ENCODE data around the gene NES.

NES gene

GRCh38 chr1:156652131-156652991, 24.8 kb downstream of the NES start:
- TF ChIP-seq CTCF (conservative IDR thresholded peaks at IDR 0.05; ENCODE audit: low read depth, low read length) = no peak
- no peak overlapping the region for H3K4me3 ChIP-seq (ENCODE audit: low read depth, low read length)
- DNase-seq (ENCODE audit: low read depth) = peak; percentile 52

DNA sequence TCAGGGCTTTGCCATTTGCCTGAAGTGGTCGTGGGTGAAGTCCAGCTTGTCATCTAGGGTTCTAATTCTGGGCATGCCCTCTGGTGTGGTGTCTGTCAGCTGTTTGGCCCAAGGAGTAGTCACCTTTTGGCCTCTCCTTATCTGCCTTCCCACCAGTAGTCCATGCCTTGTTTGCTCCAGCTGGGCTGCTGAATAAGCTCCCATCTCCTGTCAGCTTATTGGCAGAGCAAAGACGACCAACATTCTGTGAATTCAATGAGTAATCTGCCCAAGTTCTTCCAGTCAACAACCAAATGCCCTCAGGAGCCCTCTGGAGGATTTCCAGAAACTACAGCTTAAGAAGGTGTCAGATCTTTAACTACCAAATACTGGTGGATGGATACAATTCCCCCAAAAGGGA, 28.3 kb downstream of the NES start:
- no peak for DNase-seq (ENCODE audit: low read depth)
- no peak for TF ChIP-seq CTCF (conservative IDR thresholded peaks at IDR 0.05; ENCODE audit: low read depth, low read length)
- H3K4me3 ChIP-seq (ENCODE audit: low read depth, low read length) = no peak overlapping the region

- DNase-seq (ENCODE audit: low read depth) = no peak
- no peak for TF ChIP-seq CTCF (conservative IDR thresholded peaks at IDR 0.05; ENCODE audit: low read depth, low read length)
- H3K4me3 ChIP-seq (ENCODE audit: low read depth, low read length) = no peak overlapping the region
These were observed 28.7 kb downstream of the NES start for GRCh38 chr1:156648496-156648895.

DNA sequence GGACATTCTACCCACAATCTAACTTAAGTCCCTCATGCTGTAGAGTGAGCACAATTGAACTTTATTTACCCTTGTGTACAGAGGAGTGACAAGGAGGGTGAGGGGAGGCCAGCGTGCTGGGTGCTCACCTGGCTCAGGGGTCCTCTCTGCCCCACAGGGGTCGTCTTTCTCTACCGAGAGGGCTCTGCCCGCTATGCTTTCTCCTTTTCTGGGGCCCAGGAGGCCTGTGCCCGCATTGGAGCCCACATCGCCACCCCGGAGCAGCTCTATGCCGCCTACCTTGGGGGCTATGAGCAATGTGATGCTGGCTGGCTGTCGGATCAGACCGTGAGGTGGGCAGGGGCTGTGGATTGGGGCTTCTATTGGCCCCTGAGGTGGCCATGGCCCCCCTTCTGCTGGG, 29.9 kb downstream of the NES start:
- no peak for TF ChIP-seq CTCF (conservative IDR thresholded peaks at IDR 0.05; ENCODE audit: low read depth, low read length)
- no peak for DNase-seq (ENCODE audit: low read depth)
- no peak overlapping the region for H3K4me3 ChIP-seq (ENCODE audit: low read depth, low read length)

DNA sequence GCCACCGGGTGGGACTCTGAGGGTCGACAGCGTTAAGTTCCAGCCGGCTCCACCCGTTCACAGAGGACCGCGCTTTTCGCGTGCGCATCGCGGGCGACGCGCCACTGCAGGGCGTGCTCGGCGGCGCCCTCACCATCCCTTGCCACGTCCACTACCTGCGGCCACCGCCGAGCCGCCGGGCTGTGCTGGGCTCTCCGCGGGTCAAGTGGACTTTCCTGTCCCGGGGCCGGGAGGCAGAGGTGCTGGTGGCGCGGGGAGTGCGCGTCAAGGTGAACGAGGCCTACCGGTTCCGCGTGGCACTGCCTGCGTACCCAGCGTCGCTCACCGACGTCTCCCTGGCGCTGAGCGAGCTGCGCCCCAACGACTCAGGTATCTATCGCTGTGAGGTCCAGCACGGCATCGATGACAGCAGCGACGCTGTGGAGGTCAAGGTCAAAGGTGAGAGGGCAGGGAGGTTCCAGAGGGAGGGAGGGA, 30.4 kb downstream of the NES start:
- DNase-seq (ENCODE audit: low read depth) = no peak
- no peak for TF ChIP-seq CTCF (conservative IDR thresholded peaks at IDR 0.05; ENCODE audit: low read depth, low read length)
- H3K4me3 ChIP-seq (ENCODE audit: low read depth, low read length) = no peak overlapping the region

GRCh38 chr1:156645666-156646065, 31.5 kb downstream of the NES start:
- no peak for DNase-seq (ENCODE audit: low read depth)
- H3K4me3 ChIP-seq (ENCODE audit: low read depth, low read length) = no peak overlapping the region
- TF ChIP-seq CTCF (conservative IDR thresholded peaks at IDR 0.05; ENCODE audit: low read depth, low read length) = no peak

GRCh38 chr1:156645056-156645455, 32.2 kb downstream of the NES start:
- no peak for DNase-seq (ENCODE audit: low read depth)
- no peak overlapping the region for H3K4me3 ChIP-seq (ENCODE audit: low read depth, low read length)
- TF ChIP-seq CTCF (conservative IDR thresholded peaks at IDR 0.05; ENCODE audit: low read depth, low read length) = no peak
